GM19238 (cell line): ENCODE results near the gene MED13L.

Experiments
- DNase-seq: peaks from one replicate; pipeline ENCODE4 v3.0.0; 2011; ENCODE audit warnings: low spot score; ENCODE audit not compliant: insufficient read length

Gene MED13L

DNA sequence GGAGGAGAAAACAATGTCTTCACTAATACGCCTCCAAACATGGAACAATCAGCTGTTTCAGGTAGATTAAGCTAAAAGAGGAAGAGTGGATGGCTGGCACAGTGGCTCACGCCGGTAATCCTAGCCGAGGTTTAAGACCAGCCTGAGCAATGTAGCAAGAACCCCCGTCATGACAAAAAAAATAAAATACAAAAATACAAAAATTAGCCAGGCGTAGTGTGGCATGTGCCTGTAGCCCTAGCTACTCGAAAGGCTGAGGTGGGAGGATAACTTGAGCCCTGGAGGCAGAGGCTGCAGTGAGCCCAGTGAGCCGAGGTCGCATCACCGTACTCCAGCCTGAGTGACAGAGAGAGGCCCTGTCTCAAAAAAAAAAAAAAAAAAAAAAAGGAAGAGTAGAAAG, 1.2 kb upstream of the MED13L start:
- no peak for DNase-seq

DNA sequence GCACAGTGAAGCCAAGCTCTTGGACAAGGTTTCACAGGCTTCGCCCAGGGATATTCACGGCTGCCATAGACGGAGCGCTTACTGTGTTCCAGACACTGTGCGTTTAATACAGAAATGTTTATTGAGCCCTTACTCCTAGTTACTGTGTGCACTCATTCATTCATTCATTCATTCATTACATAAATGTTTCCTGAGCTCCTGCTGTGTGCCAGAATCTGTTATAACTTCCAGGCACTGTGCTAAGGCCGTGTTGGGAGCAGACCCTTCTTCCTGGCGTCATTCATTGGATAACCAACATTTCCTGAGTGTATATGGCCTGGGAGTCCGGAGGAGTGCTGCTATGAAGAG, 760 bp upstream of the MED13L start:
- no peak for DNase-seq

GRCh38 chr12:116276652-116277466, 634 bp downstream of the MED13L start:
- DNase-seq = peak; percentile 56

DNA sequence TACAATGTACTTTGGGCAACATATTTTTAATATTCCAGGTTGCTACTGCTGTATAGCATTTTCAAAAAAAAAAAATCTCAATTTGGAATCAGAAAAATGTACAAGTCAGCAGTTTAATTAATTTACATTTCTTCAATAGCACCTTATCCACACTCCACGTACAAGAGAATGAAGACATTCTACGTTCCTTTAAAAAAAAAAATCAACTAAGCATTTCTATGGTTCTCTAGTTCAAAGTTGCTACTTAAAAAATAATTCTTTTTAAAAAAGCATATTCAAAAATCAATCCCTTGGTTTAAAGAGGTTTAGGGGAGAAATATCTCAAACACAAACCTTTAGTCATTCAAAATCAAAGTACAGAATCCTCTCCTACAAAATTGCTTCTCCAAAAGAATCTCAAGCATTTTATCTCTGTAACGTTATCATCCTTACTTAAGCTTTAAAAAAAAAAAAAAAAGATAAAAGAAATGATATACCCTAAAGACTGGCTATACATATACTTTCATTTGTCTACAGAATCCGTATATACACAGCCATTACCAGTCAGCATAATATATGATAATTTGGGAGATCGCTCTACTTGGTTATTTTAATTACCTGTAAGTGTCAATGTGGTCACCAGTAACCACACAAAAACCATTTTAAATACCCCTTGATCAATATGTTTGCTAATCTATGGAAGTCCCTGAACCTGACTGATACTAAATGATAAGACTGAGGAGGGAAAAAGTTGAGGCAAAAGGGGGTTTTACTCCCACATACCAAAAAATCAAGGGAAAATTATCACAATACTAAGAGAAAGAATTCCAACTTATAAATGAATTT, 2.7 kb downstream of the MED13L start:
- no peak for DNase-seq

DNA sequence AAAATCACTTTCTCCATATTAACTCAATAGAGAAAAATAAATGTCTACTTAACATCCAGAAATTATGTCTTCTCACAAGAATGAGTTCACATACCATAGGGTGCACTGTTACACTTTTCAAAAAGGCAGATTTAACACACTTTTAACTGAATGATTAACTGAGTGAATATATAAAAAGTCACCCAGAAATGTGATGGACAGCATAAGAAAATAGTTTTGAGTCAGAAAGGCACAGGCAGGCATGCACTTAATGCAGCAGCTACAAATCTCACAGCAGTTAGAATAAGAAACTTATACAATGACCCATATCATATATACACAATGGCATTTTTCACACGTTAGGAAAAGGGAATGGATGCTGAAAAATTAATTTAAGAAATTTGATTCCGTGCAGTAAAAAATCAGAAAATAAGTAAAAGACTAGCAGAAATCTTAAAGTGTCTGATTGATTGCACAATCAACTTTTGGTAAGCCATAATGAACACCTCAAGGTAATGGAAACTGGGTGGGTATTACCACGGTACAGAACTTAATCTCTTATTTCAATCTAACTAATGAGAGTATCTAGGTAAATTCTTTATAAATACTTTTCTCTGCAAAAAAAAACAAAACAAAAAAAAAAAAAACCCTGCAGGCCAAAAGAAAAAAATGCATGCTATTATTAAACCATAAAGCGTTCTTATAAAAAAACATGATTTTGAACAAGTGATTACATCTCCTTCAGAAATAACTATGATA, 3.5 kb downstream of the MED13L start:
- no peak for DNase-seq

- DNase-seq = no peak
Observed at GRCh38 chr12:116267948-116268347, 9.5 kb downstream of the MED13L start.

DNA sequence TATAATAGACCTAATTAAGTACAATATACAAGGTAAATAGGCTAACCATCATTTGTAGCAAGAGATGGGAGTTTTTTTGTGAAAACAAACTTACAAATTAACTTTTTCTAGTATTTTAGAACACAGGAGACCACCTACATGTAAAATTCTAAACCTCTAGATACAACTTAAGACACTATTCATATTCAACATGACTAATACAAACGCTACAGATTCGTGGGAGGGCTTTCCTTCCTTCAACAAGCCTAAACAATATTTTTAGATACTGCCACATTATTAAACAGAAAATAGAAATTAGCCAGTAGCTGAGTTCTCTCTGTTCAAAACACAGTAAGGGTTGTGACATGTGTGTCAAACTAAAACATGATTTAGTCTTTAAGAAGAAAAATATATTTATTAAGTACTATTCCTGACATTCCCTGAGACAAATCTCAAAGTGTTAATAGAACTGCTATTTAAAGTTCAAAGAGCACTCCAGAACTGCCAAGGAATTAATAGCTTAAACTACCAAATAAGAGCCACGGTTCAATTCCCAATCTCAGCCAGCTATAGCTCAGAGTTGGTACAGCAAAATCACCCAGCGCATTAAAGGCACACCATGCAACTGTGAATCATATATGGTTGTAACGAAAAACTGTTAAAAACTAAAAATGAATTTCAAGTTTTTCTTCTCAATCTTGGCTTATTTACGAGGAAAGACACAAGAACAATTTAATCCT, 10.7 kb downstream of the MED13L start:
- no peak for DNase-seq

DNA sequence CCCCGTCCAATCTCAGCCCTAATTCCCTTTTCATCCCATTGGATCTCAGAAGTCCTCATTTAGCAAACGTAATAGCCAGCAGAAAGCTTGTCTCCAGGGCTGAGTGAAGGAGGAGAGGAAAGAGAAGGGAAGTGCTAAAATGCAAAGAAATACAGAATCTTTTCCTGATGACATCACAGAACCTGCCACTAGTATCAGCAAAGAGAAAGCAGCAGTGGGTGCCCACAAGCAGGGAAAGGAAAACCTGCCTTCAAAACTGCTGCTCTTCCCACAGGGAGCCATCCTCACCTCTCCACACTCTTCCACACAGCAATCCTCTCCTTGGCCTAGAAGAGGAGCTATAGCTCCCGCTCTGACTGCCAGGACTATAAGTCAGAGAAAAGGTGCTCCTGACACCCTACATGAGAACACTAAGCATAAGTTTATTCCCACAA, 11.3 kb downstream of the MED13L start:
- DNase-seq = no peak

GRCh38 chr12:116265351-116266147, 11.9 kb downstream of the MED13L start:
- DNase-seq = no peak

DNA sequence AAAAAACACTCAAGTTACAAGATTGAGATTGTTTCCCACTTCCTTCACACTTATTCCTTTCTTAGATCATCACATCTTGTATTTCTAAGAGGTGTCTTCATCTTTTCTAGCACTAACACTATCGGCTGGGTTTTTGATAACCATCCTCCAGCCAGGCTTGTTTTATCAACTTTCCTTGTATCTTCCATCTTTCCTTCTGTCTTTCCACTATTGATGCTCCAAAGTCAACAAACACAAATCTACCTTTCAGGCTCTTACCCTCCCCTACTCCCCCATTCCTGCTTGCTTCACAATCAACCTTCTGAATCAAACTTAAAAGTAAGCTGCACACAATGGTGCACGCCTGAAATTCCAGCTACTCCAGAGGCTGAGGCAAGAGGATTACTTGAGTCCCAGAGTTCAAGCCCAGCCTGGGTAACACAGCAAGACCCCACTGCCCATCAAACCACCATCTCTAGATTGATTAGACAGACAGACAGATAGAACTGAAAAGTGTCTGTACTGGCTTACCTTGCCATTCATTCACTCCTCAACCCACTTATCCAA, 12.9 kb downstream of the MED13L start:
- DNase-seq = no peak

DNA sequence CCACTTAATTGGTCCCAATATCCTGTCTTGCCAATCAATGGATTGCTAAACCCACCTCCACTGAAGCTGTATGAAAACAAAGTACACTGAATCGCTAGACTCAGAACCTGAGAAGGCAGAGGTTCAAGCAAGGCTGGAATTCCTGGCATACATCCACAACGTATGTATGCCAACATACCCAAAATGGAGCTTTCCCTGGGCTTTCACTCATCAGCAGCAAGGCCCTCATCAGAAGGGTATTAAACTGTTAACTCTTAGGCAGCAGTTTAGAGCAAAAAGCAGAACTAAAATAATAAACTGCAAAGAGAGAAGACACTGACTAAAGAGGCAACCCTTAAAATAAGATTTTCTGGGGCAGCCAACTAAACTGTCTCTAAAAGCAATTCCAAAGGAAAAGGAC, 13.6 kb downstream of the MED13L start:
- no peak for DNase-seq

DNA sequence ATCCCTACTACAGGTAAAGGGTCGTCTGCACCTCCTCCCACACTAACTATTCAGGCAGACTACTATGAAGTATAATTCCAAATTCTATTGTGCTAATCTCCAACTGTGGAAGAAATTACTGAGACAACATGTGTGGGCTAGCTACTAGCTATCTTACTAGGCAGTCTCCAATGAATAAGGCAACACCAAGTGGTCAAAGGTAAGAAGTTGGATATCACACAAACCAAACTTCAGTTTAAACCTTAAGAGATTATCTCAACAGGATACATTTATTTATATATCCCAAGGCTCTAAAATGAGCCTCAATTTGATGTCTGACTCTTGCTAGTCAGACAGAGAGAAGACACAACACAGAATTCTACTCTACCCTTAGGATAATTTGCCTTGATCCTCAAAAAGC, 14.1 kb downstream of the MED13L start:
- no peak for DNase-seq

- DNase-seq = no peak
Observed at GRCh38 chr12:116262741-116263140, 14.8 kb downstream of the MED13L start.

DNA sequence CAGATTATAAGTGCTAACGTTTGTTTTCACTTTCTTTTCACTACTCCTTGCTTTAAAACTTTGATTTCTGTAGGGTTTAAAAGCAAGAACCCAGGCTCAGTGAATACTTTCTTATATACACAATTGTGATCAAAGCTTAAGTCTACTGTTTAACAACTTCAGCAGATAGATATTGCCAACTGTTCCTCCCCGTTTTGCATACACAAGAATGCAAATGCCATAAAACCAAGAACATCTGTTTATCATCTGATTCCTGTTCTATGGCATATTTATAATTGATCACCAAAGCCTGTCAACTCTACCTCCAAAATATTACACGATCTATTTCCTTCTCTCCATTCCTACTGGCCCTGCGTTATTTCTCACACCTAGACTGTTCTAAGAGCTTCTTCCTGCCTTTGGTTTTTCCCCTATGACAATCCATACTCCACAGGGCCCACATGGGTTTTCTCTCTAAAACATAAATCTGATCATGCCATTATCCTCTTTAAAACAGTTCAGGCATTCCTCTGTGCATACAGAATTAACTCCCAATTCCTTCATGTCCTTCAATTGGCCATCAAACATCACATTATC, 15.9 kb downstream of the MED13L start:
- no peak for DNase-seq

DNA sequence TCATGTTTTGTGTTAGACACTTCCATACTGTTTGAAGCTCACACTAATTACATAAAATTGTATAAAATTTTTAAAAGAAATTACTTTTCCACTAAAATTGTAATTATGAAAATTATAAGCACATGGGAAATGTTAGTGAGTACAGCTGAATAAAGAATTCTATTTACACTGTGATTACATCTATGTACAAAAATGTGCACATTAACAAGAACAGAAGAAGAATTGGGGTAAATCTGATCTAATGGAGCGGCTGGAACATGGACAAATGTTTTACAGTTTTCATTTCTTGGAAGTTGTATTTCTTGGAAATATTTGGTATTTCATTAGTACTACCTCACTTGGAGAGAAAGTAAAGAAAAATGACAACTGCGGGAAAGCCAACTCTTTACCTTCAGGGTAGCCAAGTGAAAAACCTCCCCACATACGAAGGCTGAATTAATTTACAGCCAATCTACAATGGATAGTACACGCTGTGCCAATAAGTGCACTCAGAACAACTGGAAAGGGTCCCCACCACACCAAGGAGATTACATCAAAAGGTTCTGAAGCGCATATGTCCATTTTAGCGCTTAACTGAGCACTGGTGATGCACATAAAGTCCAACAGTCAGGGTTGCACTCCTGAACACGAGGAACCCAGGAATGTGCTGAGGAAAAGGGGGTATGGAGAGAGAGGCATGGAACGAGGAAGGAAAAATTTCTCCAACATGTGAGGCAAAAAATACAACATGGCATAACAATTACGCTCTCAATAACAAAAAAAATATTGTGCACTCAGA, 17.5 kb downstream of the MED13L start:
- no peak for DNase-seq

- DNase-seq = no peak
Observed at GRCh38 chr12:116257826-116258225, 19.7 kb downstream of the MED13L start.

GRCh38 chr12:116257215-116257614, 20.3 kb downstream of the MED13L start:
- no peak for DNase-seq

GRCh38 chr12:116249938-116250337, 27.6 kb downstream of the MED13L start:
- DNase-seq = no peak

GRCh38 chr12:116248930-116249329, 28.6 kb downstream of the MED13L start:
- DNase-seq = no peak
